NCI-H146 treated with DMSO at 0.1 percent for 48 hours (cell line): Measurements from ENCODE around the gene FIBP.

Source experiments
- DNase-seq: peaks from one replicate; lab custom pipeline; 2025; ENCODE audit not compliant: unreplicated experiment; lab: John Stamatoyannopoulos, UW

Gene FIBP

GRCh38 chr11:65871811-65872548, 16.3 kb downstream of the FIBP start:
- no peak for DNase-seq

GRCh38 chr11:65870706-65871681, 17.3 kb downstream of the FIBP start:
- no peak for DNase-seq

- DNase-seq, result no peak
Measured at GRCh38 chr11:65870307-65870658, 18.0 kb downstream of the FIBP start.

- no peak for DNase-seq
Measured at GRCh38 chr11:65869643-65870306, 18.5 kb downstream of the FIBP start.

GRCh38 chr11:65868907-65869306, 19.4 kb downstream of the FIBP start:
- DNase-seq, result no peak

- no peak for DNase-seq
Measured at GRCh38 chr11:65868076-65868667, 20.1 kb downstream of the FIBP start.

- no peak for DNase-seq
Measured at GRCh38 chr11:65867284-65868071, 20.8 kb downstream of the FIBP start.

- DNase-seq, result no peak
Measured at GRCh38 chr11:65866509-65867283, 21.6 kb downstream of the FIBP start.

GRCh38 chr11:65865550-65866172, 22.6 kb downstream of the FIBP start:
- no peak for DNase-seq

- no peak for DNase-seq
Measured at GRCh38 chr11:65864706-65865471, 23.4 kb downstream of the FIBP start.

GRCh38 chr11:65863889-65864705, 24.2 kb downstream of the FIBP start:
- DNase-seq, result no peak

- no peak for DNase-seq
Measured at GRCh38 chr11:65862941-65863888, 25.1 kb downstream of the FIBP start.

- no peak for DNase-seq
Measured at GRCh38 chr11:65862191-65862735, 26.0 kb downstream of the FIBP start.

GRCh38 chr11:65861533-65862183, 26.6 kb downstream of the FIBP start:
- no peak for DNase-seq

- no peak for DNase-seq
Measured at GRCh38 chr11:65861165-65861505, 27.1 kb downstream of the FIBP start.
